HT1080 (cell line): ENCODE measurements around the gene YWHAG. TPM values are rescaled to one million over a fixed set of nuclear protein-coding genes. Genes with fewer than 3 reads are reported as not detected.
"Not testable (repeated sequence)": the region's sequence is repeated elsewhere in the genome, so short reads cannot be mapped to it uniquely, and the experiment has no call there.

Source experiments
- DNase-seq: peaks from one replicate; pipeline ENCODE4 v3.0.0-alpha.2; 2015; ENCODE audit warnings: low read depth
- total RNA-seq: library from RNA; depleted of rRNA; stranded (reverse); fragments of >200 nt; shearing (Covaris generic); gene quantifications from 2 replicates; pipeline ENCODE4 v1.2.3, GENCODE V29; 2014

YWHAG gene
- total RNA-seq, 1 experiment from 2014 or later, result 93.3 TPM

- no peak for DNase-seq
Observed at GRCh38 chr7:76325811-76326210, 33.0 kb downstream of the YWHAG start.

DNA sequence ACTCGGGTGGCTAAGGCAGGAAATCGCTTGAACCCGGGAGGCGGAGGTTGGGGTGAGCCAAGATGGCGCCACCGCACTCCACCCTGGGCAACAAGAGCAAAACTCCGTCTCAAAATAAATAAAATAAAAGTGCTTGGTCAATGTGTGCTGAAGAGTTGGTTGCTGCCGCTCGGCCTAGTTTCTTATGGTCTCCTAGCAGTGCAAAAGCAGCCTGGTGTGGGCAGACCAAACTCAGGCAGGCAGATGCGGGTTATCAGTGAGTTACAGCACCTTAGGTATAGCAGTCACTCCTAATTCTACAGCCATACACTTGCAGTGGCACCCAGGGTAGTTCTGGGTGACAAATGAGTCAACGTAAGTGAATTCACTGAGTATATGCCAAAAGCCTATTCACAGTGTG, 33.7 kb downstream of the YWHAG start:
- no peak for DNase-seq

DNA sequence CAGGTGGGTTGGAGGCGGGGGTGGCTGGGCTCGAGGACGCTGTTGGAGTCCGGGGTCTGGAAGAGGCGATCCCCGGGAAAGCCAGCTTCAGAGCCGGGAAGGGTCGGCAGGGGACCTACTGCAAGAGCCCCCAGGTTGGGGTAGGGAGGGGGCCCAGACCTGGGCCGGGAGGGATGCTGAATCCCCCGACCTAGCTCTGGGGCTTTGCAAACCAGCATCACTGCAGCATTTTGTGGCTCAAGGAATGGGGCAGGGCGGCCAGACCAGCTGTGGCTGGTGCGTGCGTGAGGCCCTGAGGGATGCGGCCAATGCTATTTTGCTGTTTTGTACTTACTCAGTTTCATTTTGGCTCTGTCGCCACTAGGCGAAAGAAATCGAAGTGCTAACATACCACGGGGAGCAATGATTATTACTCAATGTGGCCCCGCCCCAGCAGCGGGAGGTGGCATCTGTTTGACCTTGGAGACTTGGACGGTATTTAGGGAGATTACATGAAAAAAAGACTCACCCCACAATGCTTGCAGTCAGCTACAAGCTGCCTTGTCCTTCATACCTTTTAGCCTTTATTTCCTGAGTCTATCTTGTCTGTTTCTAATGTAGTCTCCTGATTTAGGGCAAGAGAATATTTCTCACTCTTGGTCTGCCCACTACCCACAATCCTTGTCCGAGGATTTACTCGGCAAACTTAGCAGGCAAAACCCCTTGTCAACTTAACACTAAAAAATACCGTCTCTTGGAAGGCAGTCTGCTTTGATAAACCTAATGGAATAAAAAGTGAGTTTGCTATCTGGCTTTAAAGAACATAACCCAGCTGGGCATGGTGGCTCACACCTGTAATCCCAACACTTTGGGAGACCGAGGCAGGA, 40.1 kb downstream of the YWHAG start:
- peak; percentile 74 for DNase-seq

- peak; percentile 95 for DNase-seq
Observed at GRCh38 chr7:76317782-76318487, 40.9 kb downstream of the YWHAG start.

- DNase-seq, result no peak
Observed at GRCh38 chr7:76316984-76317781, 41.6 kb downstream of the YWHAG start.

DNA sequence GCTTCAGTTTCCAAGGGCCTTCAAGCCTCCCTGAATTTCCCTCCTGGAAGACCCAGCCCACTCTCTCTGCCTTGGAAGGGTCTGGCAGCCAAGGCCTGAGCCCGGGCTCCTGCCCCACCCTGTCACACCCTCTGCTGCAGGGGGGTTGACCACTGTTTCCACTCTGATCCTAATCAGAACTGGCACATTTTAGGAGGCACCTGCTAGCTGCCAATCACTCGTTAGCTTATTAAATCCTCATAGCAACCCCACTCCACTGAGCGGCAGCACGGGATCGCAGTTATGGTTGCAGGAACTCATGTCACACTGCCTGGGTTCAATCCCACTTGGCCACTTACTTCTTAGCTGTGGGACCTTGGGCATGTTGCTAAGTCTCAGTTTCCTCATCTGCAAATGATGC, 43.4 kb downstream of the YWHAG start:
- no peak for DNase-seq

DNA sequence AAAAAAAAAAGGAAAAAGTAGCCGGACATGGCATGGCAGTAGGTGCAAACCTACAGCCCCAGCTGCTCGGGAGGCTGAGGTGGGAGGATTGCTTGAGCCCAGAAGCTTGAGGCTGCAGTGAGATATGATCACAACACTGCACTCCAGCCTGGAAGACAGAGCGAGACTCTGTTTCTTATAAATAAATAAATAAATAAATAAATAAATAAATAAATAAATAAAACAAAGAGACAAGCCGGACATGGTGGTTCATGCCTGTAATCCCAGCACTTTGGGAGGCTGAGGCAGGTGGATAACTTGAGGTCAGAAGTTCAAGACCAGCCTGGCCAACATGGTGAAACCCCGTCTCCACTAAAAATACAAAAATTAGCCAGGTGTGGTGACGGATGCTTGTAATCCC, 44.1 kb downstream of the YWHAG start:
- DNase-seq, result not testable (repeated sequence)

DNA sequence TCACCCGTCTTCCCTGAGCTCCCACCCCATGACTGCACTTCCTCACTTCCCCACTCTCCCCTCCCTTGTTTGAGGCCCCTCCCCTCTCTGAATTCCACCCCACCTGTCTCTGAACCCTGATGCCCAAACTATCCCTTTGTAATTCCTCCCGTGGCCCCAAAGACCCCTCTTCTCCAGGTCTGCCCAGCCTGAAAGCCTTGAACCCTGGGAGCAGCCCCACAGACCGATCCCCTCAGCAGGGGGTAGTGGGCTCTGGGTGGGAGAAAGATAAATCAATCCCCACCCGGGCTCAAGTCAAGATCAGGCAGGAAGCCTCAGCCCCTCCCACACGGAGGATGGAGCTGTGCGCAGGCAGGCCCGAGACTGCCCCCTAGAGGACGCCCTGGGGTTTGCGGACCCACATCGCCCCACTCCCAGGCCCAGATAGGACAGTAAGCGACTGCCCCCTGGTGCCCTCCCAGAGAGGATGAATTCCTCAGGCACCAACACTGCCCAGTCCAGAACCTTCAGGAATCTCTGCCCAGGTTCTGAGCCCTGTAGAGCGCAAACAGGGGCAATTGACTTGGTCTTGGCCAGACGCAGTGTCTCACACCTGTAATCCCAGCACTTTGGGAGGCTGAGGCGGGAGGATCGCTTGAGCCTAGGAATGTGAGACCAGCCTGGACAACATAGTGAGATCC, 44.6 kb downstream of the YWHAG start:
- peak; percentile 91 for DNase-seq

- not testable (repeated sequence) for DNase-seq
Observed at GRCh38 chr7:76311838-76312237, 47.0 kb downstream of the YWHAG start.

DNA sequence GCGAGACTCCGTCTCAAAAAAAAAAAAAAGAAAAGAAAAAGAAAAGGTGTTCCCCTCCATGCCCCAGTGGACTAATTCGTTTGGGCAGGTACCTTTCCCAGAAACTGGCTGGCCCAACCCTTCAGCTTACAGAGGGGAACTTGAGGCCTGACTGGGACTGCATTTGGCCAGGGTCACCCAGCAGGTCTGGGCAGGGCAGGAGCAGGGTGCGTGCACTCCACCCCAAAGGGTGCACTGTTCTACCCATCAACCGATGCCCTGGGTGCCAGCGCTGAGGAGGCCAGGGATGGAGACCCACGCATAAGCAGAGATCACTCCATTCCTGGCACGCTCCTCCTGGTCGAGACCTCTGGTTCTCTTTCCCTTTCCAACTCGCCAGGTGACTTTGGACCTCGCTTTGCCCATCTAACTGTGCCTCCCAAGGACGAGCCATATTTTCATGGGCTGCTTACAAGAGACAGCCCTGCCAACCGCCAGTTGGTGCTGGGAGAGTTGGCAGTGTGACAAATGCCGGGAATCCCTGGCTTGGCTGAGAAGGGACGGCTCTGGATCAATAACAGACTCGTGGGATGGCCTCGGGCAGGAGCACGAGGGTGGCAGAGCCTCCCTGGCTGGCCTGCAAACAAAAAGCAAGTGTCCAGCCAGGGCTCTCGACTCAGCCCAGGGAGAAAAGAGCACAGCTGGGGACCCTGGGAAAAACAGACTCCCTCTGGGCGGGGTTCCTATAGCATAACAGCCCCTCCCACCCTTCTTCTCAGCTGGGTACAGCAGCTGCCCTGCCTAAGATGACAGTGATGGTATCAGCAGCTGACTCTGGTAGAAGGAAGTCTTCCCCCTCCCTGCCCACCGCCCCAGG, 48.5 kb downstream of the YWHAG start:
- no peak for DNase-seq

GRCh38 chr7:76309341-76310101, 49.3 kb downstream of the YWHAG start:
- not testable (repeated sequence) for DNase-seq

- not testable (repeated sequence) for DNase-seq
Observed at GRCh38 chr7:76308874-76309273, 49.9 kb downstream of the YWHAG start.

GRCh38 chr7:76304888-76305375, 53.9 kb downstream of the YWHAG start:
- no peak for DNase-seq

- DNase-seq, result no peak
Observed at GRCh38 chr7:76303202-76304147, 55.3 kb downstream of the YWHAG start.

DNA sequence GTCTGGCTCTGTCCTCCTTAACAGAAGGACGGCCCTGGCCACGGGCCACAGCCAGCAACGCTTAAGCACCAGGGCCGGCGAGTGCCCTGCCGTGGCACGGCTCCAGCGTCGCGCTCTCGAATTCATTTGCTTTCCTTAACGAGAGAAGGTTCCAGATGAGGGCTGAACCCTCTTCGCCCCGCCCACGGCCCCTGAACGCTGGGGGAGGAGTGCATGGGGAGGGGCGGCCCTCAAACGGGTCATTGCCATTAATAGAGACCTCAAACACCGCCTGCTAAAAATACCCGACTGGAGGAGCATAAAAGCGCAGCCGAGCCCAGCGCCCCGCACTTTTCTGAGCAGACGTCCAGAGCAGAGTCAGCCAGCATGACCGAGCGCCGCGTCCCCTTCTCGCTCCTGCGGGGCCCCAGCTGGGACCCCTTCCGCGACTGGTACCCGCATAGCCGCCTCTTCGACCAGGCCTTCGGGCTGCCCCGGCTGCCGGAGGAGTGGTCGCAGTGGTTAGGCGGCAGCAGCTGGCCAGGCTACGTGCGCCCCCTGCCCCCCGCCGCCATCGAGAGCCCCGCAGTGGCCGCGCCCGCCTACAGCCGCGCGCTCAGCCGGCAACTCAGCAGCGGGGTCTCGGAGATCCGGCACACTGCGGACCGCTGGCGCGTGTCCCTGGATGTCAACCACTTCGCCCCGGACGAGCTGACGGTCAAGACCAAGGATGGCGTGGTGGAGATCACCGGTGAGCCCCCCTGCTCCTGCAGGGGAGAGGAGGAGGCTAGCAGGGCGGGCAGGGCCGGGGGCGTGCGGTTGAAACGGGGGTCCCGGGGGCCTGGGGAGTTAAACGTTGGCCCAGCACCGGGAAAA, 56.2 kb downstream of the YWHAG start, which contains the start of gene HSPB1:
HSPB1 (plus strand) TSS at position 327 of the 855 bp plus-strand sequence; CDS start at position 367, 40 bp downstream.
- no peak for DNase-seq

DNA sequence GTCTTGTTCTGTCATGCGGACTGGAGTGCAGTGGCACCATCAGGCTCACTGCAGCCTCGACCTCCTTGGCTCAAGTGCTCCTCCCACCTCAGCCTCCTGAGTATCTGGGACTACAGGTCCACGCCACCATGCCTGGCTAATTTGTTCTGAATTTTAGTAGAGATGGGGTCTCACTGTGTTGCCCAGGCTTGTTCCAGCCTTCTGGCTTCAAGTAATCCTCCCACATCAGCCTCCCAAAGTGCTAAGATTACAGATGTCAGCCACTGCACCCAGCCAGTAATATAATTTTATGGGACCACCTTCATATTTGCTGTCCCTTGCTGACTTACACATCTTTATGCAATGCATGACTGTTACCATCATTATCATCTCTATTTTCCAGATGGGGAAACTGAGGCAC, 57.8 kb downstream of the YWHAG start:
- no peak for DNase-seq

- DNase-seq, result peak; percentile 56
Observed at GRCh38 chr7:76300166-76300731, 58.5 kb downstream of the YWHAG start.
